ENCODE results near the gene CTCFL. TPM values are rescaled to one million over a fixed set of nuclear protein-coding genes. Genes with fewer than 3 reads are reported as not detected.
A peak's percentile ranks its signal among the peaks of the same experiment; 100 is the strongest.

The CTCFL gene
- total and polyA plus RNA-seq, 4 donors = not detected

- no peak for ATAC-seq (ENCODE audit: low FRiP score)
- no peak for DNase-seq
- Histone ChIP-seq H3K27me3 (ENCODE audit: control insufficient read depth in 1 of 2, insufficient read depth in 2 of 2, low read length in 1 of 2) (no peaks in the 10 kb centered on the region), H3K27ac (ENCODE audit: low read depth in 1 of 2, low read length in 2 of 2) (no peak overlapping the region), H3K4me1 (ENCODE audit: control insufficient read depth in 1 of 2, insufficient read depth in 2 of 2, low read length in 2 of 2) (no peaks in the 10 kb centered on the region), H3K9me3 (ENCODE audit: control insufficient read depth, low read length) (no peaks in the 10 kb centered on the region), H3K36me3 (ENCODE audit: control insufficient read depth in 1 of 2, insufficient read depth in 2 of 2, low read length in 1 of 2) (no peaks in the 10 kb centered on the region), H3K4me3 (ENCODE audit: low read length in 2 of 2) (no peak overlapping the region)
- WGBS, 2 donors = 72 to 73% methylated on average over 3 of the region's 3 CpGs
- intact Hi-C loops (cut with DNase I) = no loop called here
Measured at GRCh38 chr20:57556980-57557274, 32.0 kb upstream of the CTCFL start.

- no peak overlapping the region for H3K27ac ChIP-seq (ENCODE audit: low read depth in 1 of 2, low read length in 2 of 2)
- H3K9me3 ChIP-seq (ENCODE audit: control insufficient read depth, low read length) = no peaks in the 10 kb centered on the region
- H3K36me3 ChIP-seq (ENCODE audit: control insufficient read depth in 1 of 2, insufficient read depth in 2 of 2, low read length in 1 of 2) = no peaks in the 10 kb centered on the region
- no peak overlapping the region for H3K4me3 ChIP-seq (ENCODE audit: low read length in 2 of 2)
- 74 to 77% methylated on average over 11 of the region's 11 CpGs for WGBS, 2 donors
- H3K4me1 ChIP-seq (ENCODE audit: control insufficient read depth in 1 of 2, insufficient read depth in 2 of 2, low read length in 2 of 2) = no peaks in the 10 kb centered on the region
- no peaks in the 10 kb centered on the region for H3K27me3 ChIP-seq (ENCODE audit: control insufficient read depth in 1 of 2, insufficient read depth in 2 of 2, low read length in 1 of 2)
- DNase-seq (no peak), ATAC-seq (ENCODE audit: low FRiP score) (no peak)
- intact Hi-C loops (cut with DNase I) = no loop called here
Measured at GRCh38 chr20:57555457-57556184, 30.7 kb upstream of the CTCFL start.

DNA sequence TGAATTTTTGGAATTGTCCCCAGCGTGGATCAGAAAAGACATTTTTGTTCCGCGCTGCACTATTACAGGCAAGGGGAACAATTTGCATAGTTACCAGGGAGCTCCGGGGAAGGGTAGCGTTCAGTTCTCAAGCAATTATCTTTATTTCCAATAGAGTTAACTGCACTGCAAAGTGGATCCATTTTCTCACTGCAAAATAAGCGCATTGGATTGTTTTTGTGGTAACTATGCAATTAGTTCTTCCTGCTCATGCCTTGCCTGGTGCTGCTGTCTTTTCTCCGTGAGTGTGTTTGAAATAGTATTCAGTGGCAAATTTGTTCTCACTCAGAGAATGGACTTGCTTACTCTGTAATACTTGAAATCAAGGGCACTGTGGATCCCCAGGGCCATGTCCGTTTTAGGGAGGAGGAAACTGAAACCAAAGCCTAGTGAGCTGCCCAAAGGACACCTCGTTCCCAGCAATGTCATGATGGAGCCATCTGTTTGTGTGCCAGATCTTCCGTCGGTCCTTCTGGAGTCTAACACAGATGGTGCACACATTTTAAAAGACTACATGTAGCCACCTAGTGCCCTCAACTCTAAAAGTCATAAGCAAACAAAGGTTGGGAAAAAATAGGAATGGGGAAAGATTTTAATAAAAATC is 28.6 kb upstream of the CTCFL start:
- H3K27me3 ChIP-seq (ENCODE audit: control insufficient read depth in 1 of 2, insufficient read depth in 2 of 2, low read length in 1 of 2) = no peaks in the 10 kb centered on the region
- no peaks in the 10 kb centered on the region for H3K9me3 ChIP-seq (ENCODE audit: control insufficient read depth, low read length)
- H3K4me3 ChIP-seq (ENCODE audit: low read length in 2 of 2) = no peak overlapping the region
- H3K27ac ChIP-seq (ENCODE audit: low read depth in 1 of 2, low read length in 2 of 2) = no peak overlapping the region
- DNase-seq (no peak), ATAC-seq (ENCODE audit: low FRiP score) (no peak)
- WGBS, 2 donors = 81 to 84% methylated on average over 11 of the region's 11 CpGs
- H3K4me1 ChIP-seq (ENCODE audit: control insufficient read depth in 1 of 2, insufficient read depth in 2 of 2, low read length in 2 of 2) = no peaks in the 10 kb centered on the region
- no peaks in the 10 kb centered on the region for H3K36me3 ChIP-seq (ENCODE audit: control insufficient read depth in 1 of 2, insufficient read depth in 2 of 2, low read length in 1 of 2)
- intact Hi-C loops (cut with DNase I) = no loop called here

GRCh38 chr20:57552471-57552870 is 27.5 kb upstream of the CTCFL start:
- H3K27me3 ChIP-seq (ENCODE audit: control insufficient read depth in 1 of 2, insufficient read depth in 2 of 2, low read length in 1 of 2) = no peaks in the 10 kb centered on the region
- intact Hi-C loops (cut with DNase I) = no loop called here
- ATAC-seq (ENCODE audit: low FRiP score) = no peak
- no peak for DNase-seq
- no peak overlapping the region for H3K27ac ChIP-seq (ENCODE audit: low read depth in 1 of 2, low read length in 2 of 2)
- H3K4me1 ChIP-seq (ENCODE audit: control insufficient read depth in 1 of 2, insufficient read depth in 2 of 2, low read length in 2 of 2) = no peaks in the 10 kb centered on the region
- H3K9me3 ChIP-seq (ENCODE audit: control insufficient read depth, low read length) = no peaks in the 10 kb centered on the region
- 87 to 93% methylated on average over 6 of the region's 6 CpGs for WGBS, 2 donors
- H3K4me3 ChIP-seq (ENCODE audit: low read length in 2 of 2) = no peak overlapping the region
- H3K36me3 ChIP-seq (ENCODE audit: control insufficient read depth in 1 of 2, insufficient read depth in 2 of 2, low read length in 1 of 2) = no peaks in the 10 kb centered on the region

GRCh38 chr20:57548177-57549058 is 23.5 kb upstream of the CTCFL start:
- intact Hi-C loops (cut with DNase I) = no loop called here
- H3K9me3 ChIP-seq (ENCODE audit: control insufficient read depth, low read length) = no peaks in the 10 kb centered on the region
- DNase-seq (no peak), ATAC-seq (ENCODE audit: low FRiP score) (no peak)
- no peaks in the 10 kb centered on the region for H3K27me3 ChIP-seq (ENCODE audit: control insufficient read depth in 1 of 2, insufficient read depth in 2 of 2, low read length in 1 of 2)
- H3K4me1 ChIP-seq (ENCODE audit: control insufficient read depth in 1 of 2, insufficient read depth in 2 of 2, low read length in 2 of 2) = no peaks in the 10 kb centered on the region
- 71 to 78% methylated on average over 21 of the region's 21 CpGs for WGBS, 2 donors
- no peaks in the 10 kb centered on the region for H3K36me3 ChIP-seq (ENCODE audit: control insufficient read depth in 1 of 2, insufficient read depth in 2 of 2, low read length in 1 of 2)
- H3K27ac ChIP-seq (ENCODE audit: low read depth in 1 of 2, low read length in 2 of 2) = no peak overlapping the region
- H3K4me3 ChIP-seq (ENCODE audit: low read length in 2 of 2) = no peak overlapping the region

GRCh38 chr20:57546956-57547649 is 22.2 kb upstream of the CTCFL start:
- DNase-seq = no peak
- intact Hi-C loops (cut with DNase I) = no loop called here
- H3K27me3 ChIP-seq (ENCODE audit: control insufficient read depth in 1 of 2, insufficient read depth in 2 of 2, low read length in 1 of 2) = no peaks in the 10 kb centered on the region
- H3K4me1 ChIP-seq (ENCODE audit: control insufficient read depth in 1 of 2, insufficient read depth in 2 of 2, low read length in 2 of 2) = no peaks in the 10 kb centered on the region
- ATAC-seq (ENCODE audit: low FRiP score) = no peak
- H3K27ac ChIP-seq (ENCODE audit: low read depth in 1 of 2, low read length in 2 of 2) = no peak overlapping the region
- H3K9me3 ChIP-seq (ENCODE audit: control insufficient read depth, low read length) = no peaks in the 10 kb centered on the region
- no peaks in the 10 kb centered on the region for H3K36me3 ChIP-seq (ENCODE audit: control insufficient read depth in 1 of 2, insufficient read depth in 2 of 2, low read length in 1 of 2)
- H3K4me3 ChIP-seq (ENCODE audit: low read length in 2 of 2) = no peak overlapping the region
- WGBS, 2 donors = 81% methylated on average over 8 of the region's 8 CpGs

DNA sequence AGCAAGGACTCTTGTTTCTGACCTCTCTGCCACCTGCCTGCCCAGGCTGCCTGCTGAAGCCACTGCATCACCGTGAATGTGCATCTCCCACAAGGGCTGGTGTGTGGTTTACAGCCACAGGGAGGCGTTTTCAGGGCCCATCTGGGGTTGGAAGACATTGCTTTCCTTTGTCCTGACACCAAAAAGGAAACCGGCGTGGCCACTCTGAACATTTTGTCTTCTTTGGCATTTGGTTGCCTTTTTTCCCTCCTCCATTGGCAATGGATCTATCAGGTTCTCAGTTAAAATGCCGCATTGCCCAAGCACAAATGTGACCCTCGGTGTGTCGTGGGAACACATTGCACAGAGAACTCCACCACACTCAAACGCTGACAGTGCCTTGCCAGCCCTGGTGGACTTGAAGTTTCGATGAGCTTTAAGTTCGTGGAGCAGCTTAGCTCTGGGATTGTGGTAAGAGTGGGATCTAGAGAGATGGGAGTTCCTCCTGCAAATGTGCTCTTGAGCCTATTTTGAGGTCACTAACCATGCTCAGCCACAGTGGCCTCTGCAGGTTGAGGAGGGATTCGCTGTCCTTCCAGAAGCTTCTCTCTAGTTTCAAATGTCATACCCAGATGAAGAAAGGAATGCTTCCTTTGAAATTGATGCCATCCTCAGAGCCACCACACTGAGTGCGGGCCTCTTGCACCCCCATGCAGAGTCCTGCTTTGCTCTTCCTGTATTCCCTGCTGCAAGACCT is 21.2 kb upstream of the CTCFL start:
- intact Hi-C loops (cut with DNase I) = no loop called here
- DNase-seq (peak in 1 of 2 donors; percentile 28), ATAC-seq (ENCODE audit: low FRiP score) (no peak)
- Histone ChIP-seq H3K27me3 (ENCODE audit: control insufficient read depth in 1 of 2, insufficient read depth in 2 of 2, low read length in 1 of 2) (no peaks in the 10 kb centered on the region), H3K4me3 (ENCODE audit: low read length in 2 of 2) (no peak overlapping the region), H3K4me1 (ENCODE audit: control insufficient read depth in 1 of 2, insufficient read depth in 2 of 2, low read length in 2 of 2) (no peaks in the 10 kb centered on the region), H3K9me3 (ENCODE audit: control insufficient read depth, low read length) (no peaks in the 10 kb centered on the region), H3K36me3 (ENCODE audit: control insufficient read depth in 1 of 2, insufficient read depth in 2 of 2, low read length in 1 of 2) (no peaks in the 10 kb centered on the region), H3K27ac (ENCODE audit: low read depth in 1 of 2, low read length in 2 of 2) (no peak overlapping the region)
- 90% methylated on average over 12 of the region's 12 CpGs for WGBS, 2 donors

- no peak overlapping the region for H3K27ac ChIP-seq (ENCODE audit: low read depth in 1 of 2, low read length in 2 of 2)
- H3K4me3 ChIP-seq (ENCODE audit: low read length in 2 of 2) = no peak overlapping the region
- H3K27me3 ChIP-seq (ENCODE audit: control insufficient read depth in 1 of 2, insufficient read depth in 2 of 2, low read length in 1 of 2) = no peaks in the 10 kb centered on the region
- H3K36me3 ChIP-seq (ENCODE audit: control insufficient read depth in 1 of 2, insufficient read depth in 2 of 2, low read length in 1 of 2) = no peaks in the 10 kb centered on the region
- DNase-seq (no peak), ATAC-seq (ENCODE audit: low FRiP score) (no peak)
- intact Hi-C loops (cut with DNase I) = no loop called here
- WGBS, 2 donors = 72% methylated on average over 12 of the region's 12 CpGs
- no peaks in the 10 kb centered on the region for H3K4me1 ChIP-seq (ENCODE audit: control insufficient read depth in 1 of 2, insufficient read depth in 2 of 2, low read length in 2 of 2)
- no peaks in the 10 kb centered on the region for H3K9me3 ChIP-seq (ENCODE audit: control insufficient read depth, low read length)
Measured at GRCh38 chr20:57544838-57545564, 20.1 kb upstream of the CTCFL start.
